Loucy (cell line): ENCODE results near the gene OR51I1.

ENCODE experiments used
- H2AFZ ChIP-seq: fragments of 200-600 bp; sonication (generic); 2 replicates; pipeline ENCODE4 v1.6.0; 2016; ENCODE audit warnings: antibody characterized with exemption, mild to moderate bottlenecking, low read length, moderate library complexity
- H3F3A ChIP-seq: fragments of 200-600 bp; 2 replicates; pipeline ENCODE4 v1.6.0; 2016; ENCODE audit warnings: antibody characterized with exemption, low read depth, mild to moderate bottlenecking
- H3K27me3 ChIP-seq: fragments of 200-600 bp; sonication (generic); 2 replicates; pipeline ENCODE4 v1.6.1; 2014; ENCODE audit warnings: low read length, mild to moderate bottlenecking; ENCODE audit not compliant: insufficient read depth, poor library complexity, severe bottlenecking
- H3K36me3 ChIP-seq: fragments of 200-600 bp; sonication (generic); 2 replicates; pipeline ENCODE4 v1.6.1; 2016; ENCODE audit warnings: low read length; ENCODE audit not compliant: insufficient read depth
- H3K4me1 ChIP-seq: fragments of 200-600 bp; sonication (generic); 2 replicates; pipeline ENCODE4 v1.5.1; 2014; ENCODE audit warnings: low read length, mild to moderate bottlenecking; ENCODE audit not compliant: insufficient read depth, poor library complexity, severe bottlenecking
- H3K4me2 ChIP-seq: fragments of 200-600 bp; sonication (generic); 2 replicates; pipeline ENCODE4 v1.6.0; 2014; ENCODE audit warnings: antibody characterized with exemption, low read length, low read depth, mild to moderate bottlenecking; ENCODE audit not compliant: poor library complexity, severe bottlenecking
- H3K4me3 ChIP-seq: fragments of 200-600 bp; sonication (generic); 2 replicates; pipeline ENCODE4 v1.5.1; 2014; ENCODE audit warnings: low read length, mild to moderate bottlenecking, mixed read lengths; ENCODE audit not compliant: poor library complexity, severe bottlenecking
- H3K79me2 ChIP-seq: fragments of 200-600 bp; sonication (generic); 2 replicates; pipeline ENCODE4 v1.6.1; 2014; ENCODE audit warnings: low read length; ENCODE audit not compliant: insufficient read depth
- H3K9ac ChIP-seq: fragments of 200-600 bp; sonication (generic); 2 replicates; pipeline ENCODE4 v1.6.0; 2014; ENCODE audit warnings: mild to moderate bottlenecking, low read depth, low read length, moderate library complexity; ENCODE audit not compliant: poor library complexity, severe bottlenecking
- H3K9me2 ChIP-seq: fragments of 200-600 bp; sonication (generic); replicated peaks from 2 replicates; pipeline ENCODE4 v1.6.1; 2016; ENCODE audit warnings: low read depth, low read length, mixed read lengths
- H3K9me3 ChIP-seq: fragments of 200-600 bp; sonication (generic); 2 replicates; pipeline ENCODE4 v1.6.1; 2014; ENCODE audit warnings: mild to moderate bottlenecking, antibody characterized with exemption, low read length, low read depth; ENCODE audit not compliant: insufficient read depth
- H4K20me1 ChIP-seq: fragments of 200-600 bp; sonication (generic); 2 replicates; pipeline ENCODE4 v1.6.0; 2014; ENCODE audit warnings: antibody characterized with exemption, low read length, mild to moderate bottlenecking; ENCODE audit not compliant: insufficient read depth, poor library complexity, severe bottlenecking
- EZH2phosphoT487 ChIP-seq: fragments of 200-600 bp; IDR thresholded peaks from 2 replicates; pipeline ENCODE4 v1.6.1; 2018; ENCODE audit warnings: antibody characterized with exemption, mild to moderate bottlenecking, moderate library complexity, borderline replicate concordance
- TF ChIP-seq, protein P1 (sequence below): fragments of 200-600 bp; sonication (generic); conservative IDR thresholded peaks from 2 replicates; pipeline ENCODE4 v1.5.1; 2014; ENCODE audit warnings: mild to moderate bottlenecking, antibody characterized with exemption, low read length

OR51I1 gene

DNA sequence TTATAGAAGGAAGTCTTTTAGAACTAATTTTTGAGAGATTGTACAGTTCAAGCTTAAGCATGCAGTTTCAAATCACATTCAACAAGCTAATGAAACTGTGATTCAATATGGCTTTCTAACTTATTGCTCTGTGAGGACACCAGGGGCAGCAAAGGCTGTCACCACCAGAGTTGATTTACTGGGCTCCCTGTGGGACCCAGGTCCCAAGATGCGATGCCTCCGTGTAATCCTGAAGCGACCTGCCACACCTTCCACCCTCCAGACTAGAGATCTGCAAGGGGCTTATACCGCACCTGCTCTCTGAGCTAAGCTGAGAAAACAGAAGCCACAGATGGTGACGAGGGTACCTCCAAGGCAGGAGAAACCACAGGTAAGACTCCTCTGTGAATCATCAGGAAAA is 20.3 kb downstream of the OR51I1 start:
- Histone ChIP-seq H3K9me2 (no peaks in the 10 kb centered on the region), H3K9ac (no peak overlapping the region), H3F3A (no peaks in the 10 kb centered on the region), H3K27me3 (no peaks in the 10 kb centered on the region), H3K4me3 (no peak overlapping the region), H3K36me3 (no peaks in the 10 kb centered on the region), H3K4me1 (no peaks in the 10 kb centered on the region), H3K4me2 (no peak overlapping the region), H2AFZ (no peak overlapping the region), H4K20me1 (no peaks in the 10 kb centered on the region), H3K9me3 (no peaks in the 10 kb centered on the region), H3K79me2 (no peaks in the 10 kb centered on the region)
- TF ChIP-seq, protein P1, sequence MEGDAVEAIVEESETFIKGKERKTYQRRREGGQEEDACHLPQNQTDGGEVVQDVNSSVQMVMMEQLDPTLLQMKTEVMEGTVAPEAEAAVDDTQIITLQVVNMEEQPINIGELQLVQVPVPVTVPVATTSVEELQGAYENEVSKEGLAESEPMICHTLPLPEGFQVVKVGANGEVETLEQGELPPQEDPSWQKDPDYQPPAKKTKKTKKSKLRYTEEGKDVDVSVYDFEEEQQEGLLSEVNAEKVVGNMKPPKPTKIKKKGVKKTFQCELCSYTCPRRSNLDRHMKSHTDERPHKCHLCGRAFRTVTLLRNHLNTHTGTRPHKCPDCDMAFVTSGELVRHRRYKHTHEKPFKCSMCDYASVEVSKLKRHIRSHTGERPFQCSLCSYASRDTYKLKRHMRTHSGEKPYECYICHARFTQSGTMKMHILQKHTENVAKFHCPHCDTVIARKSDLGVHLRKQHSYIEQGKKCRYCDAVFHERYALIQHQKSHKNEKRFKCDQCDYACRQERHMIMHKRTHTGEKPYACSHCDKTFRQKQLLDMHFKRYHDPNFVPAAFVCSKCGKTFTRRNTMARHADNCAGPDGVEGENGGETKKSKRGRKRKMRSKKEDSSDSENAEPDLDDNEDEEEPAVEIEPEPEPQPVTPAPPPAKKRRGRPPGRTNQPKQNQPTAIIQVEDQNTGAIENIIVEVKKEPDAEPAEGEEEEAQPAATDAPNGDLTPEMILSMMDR: no peak
- no peak for TF ChIP-seq EZH2phosphoT487

- H3K4me3 ChIP-seq: no peak overlapping the region
- H3K36me3 ChIP-seq: no peaks in the 10 kb centered on the region
- no peaks in the 10 kb centered on the region for H3F3A ChIP-seq
- no peaks in the 10 kb centered on the region for H4K20me1 ChIP-seq
- no peaks in the 10 kb centered on the region; the same call in 1 of the 2 replicates for H3K9me3 ChIP-seq
- no peaks in the 10 kb centered on the region for H3K79me2 ChIP-seq
- H3K9me2 ChIP-seq: no peaks in the 10 kb centered on the region
- no peaks in the 10 kb centered on the region for H3K4me1 ChIP-seq
- H3K27me3 ChIP-seq: no peaks in the 10 kb centered on the region
- no peak overlapping the region for H3K9ac ChIP-seq
- no peak for TF ChIP-seq EZH2phosphoT487
- TF ChIP-seq, protein P1: no peak
- H3K4me2 ChIP-seq: no peak overlapping the region
- H2AFZ ChIP-seq: no peak overlapping the region
Measured at GRCh38 chr11:5405173-5405572, 36.1 kb downstream of the OR51I1 start.

- no peak overlapping the region for H3K4me2 ChIP-seq
- H2AFZ ChIP-seq: no peak overlapping the region
- H3F3A ChIP-seq: no peaks in the 10 kb centered on the region
- no peaks in the 10 kb centered on the region; the same call in 1 of the 2 replicates for H3K9me3 ChIP-seq
- H3K36me3 ChIP-seq: no peaks in the 10 kb centered on the region
- no peaks in the 10 kb centered on the region for H3K79me2 ChIP-seq
- no peaks in the 10 kb centered on the region for H4K20me1 ChIP-seq
- H3K9ac ChIP-seq: no peak overlapping the region
- H3K27me3 ChIP-seq: no peaks in the 10 kb centered on the region
- no peaks in the 10 kb centered on the region for H3K4me1 ChIP-seq
- H3K9me2 ChIP-seq: no peaks in the 10 kb centered on the region
- TF ChIP-seq, protein P1: no peak
- TF ChIP-seq EZH2phosphoT487: no peak
- H3K4me3 ChIP-seq: no peak overlapping the region
Measured at GRCh38 chr11:5398936-5399335, 42.4 kb downstream of the OR51I1 start.
